Stromal cell of bone marrow (primary cell): ENCODE measurements around the gene KIF24.
"Not testable (repeated sequence)": the region's sequence is repeated elsewhere in the genome, so short reads cannot be mapped to it uniquely, and the experiment has no call there.

Experiments used
- DNase-seq: peaks from one replicate; pipeline ENCODE4 v3.0.0-alpha.2; 2012; ENCODE audit warnings: low read depth

KIF24 gene

DNA sequence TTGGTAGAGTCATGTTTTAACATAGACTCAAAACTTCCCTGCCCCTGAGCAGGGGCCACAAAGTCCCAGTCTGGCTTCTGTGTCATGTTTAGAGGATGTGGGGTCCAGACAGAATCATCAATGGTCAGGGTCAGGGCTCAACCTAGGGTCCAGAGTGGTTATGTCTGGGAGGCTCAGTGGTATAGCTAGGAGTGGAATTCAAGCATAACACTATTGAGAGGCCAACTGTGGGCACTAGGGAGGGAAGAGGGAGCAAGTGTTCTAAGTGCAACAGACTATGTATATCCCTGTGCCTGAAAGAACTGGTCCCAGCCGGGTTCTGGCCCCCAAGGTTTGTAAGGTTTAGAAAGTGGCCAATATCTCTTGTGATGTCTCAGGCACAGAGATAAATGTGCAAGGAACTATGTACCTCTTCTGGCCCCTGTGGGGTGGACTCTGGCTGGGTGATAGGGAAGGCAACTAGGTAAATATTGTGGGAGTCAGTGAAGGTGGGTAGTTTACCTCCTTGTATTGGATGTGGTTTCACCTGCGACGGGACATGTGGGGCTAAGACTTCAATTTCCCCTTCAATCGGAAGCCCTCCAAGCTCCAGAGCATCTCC is 33.6 kb upstream of the KIF24 start:
- DNase-seq, result no peak

- not testable (repeated sequence) for DNase-seq
These were observed 23.9 kb upstream of the KIF24 start for GRCh38 chr9:34352957-34353356.

- DNase-seq, result not testable (repeated sequence)
These were observed 23.1 kb upstream of the KIF24 start for GRCh38 chr9:34352122-34352652.

GRCh38 chr9:34349324-34349723 is 20.3 kb upstream of the KIF24 start:
- no peak for DNase-seq

DNA sequence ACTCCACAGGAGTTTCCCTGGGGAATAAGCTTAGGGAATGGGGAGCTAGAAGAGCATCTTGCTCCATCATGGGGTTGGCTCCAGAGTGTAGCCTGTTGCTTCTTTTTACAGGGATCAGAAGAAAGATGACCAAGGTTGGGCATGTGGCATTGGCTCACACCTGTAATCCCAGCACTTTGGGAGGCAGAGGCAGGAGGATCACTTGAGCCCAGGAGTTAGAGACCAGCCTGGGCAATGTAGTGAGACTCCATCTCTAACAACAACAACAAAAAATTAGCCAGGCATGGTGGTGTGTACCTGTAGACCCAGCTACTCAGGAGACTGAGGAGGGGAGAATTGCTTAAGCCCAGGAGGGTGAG is 18.7 kb upstream of the KIF24 start:
- DNase-seq, result no peak

- no peak for DNase-seq
These were observed 18.1 kb upstream of the KIF24 start for GRCh38 chr9:34346873-34347799.

GRCh38 chr9:34343605-34344004 is 14.5 kb upstream of the KIF24 start:
- DNase-seq, result no peak

DNA sequence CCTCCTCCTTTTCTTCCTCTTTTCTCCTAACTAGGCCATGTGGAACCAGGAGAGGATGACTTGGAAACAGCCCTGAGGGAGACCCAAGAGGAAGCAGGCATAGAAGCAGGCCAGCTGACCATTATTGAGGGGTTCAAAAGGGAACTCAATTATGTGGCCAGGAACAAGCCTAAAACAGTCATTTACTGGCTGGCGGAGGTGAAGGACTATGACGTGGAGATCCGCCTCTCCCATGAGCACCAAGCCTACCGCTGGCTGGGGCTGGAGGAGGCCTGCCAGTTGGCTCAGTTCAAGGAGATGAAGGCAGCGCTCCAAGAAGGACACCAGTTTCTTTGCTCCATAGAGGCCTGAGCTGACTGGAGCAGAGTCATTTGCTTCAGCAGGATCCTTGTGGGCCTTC is 14.0 kb upstream of the KIF24 start:
- DNase-seq, result no peak

- DNase-seq, result no peak
These were observed 12.7 kb upstream of the KIF24 start for GRCh38 chr9:34341659-34342295.

- DNase-seq, result no peak
These were observed 9.8 kb upstream of the KIF24 start for GRCh38 chr9:34338665-34339385.

GRCh38 chr9:34338079-34338478 is 9.0 kb upstream of the KIF24 start:
- DNase-seq, result not testable (repeated sequence)

DNA sequence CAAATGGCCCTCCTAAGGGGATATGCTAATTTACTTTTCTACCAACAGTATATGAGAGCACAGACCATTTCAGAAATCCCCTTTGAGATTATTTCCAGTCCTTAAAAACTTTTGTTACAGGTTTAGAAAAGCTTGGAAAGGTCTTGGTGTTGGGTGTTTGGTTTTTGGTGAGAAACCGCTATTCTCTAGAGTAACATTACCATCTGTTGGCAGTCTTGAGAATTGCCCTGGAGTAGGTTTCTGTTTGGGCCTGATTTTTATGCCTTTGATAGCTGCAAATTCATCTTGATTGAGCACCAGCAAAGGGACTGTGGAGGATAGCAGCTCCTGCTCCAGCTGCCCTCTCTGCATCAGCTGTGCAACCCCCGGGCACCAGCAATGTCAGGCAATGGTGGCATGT is 8.3 kb upstream of the KIF24 start:
- no peak for DNase-seq

- no peak for DNase-seq
These were observed 6.3 kb upstream of the KIF24 start for GRCh38 chr9:34335376-34335775.

- DNase-seq, result no peak
These were observed 5.8 kb upstream of the KIF24 start for GRCh38 chr9:34334916-34335315.

- DNase-seq, result no peak
These were observed 5.3 kb upstream of the KIF24 start for GRCh38 chr9:34334337-34334824.

DNA sequence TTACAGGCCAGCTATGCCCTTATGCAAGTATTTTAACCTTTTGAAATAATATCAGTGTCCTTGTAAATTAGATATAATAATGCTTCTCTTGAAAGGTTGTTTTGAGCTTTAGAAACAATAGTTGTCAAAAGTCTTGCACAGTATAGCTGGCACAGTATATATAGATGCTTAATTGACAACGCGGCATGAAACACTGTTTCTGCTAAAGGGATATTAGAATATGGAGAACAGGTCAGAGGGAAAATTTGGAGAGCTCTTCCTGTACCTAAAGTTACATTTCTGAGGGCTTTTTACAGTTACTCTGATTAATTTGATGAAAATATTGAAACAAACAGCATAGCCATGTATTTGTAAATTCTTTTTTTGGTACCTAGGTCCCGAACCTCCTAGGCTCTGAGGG is 4.8 kb upstream of the KIF24 start:
- no peak for DNase-seq

DNA sequence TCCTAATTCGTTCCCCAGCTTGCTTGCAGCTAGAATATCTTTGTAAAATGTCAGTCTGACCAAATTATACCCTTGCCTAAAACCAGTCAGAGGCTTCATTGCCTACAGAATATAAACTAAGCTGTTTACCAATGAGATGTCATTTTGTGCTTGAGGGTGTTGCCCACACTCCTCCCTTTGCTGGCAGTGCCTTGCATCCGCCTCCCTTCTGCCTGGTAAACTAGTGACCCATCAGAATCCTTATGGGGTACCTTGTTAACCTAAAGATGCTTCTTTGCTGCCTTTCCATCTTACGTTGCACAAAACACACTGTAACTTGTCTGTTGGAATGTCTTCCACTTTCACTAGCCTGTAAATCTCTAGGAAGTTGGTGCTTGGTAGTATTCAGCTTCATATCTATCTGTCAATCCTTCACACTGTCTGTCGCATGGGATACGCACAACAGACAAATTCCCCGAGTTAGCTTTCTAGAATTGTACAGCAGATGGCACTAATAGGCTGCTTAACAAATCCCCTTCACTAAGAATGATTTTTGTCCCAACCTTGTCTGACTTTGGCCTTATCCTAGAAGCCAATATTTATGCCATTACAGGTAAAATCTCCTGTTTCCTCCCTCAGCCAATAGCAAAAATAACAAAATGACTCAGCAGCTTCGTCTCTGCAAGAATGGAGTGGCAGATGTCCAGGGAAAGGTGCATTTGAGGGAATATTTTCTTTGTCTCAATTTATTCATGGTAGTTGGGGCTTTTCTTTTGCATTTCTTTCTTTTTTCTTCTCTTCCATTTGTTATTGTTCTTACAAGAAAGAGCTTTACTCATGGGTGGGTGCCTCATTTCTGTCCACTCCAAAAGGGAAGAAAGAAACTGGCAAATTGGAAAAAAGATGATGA is 3.3 kb upstream of the KIF24 start:
- no peak for DNase-seq

- DNase-seq, result no peak
These were observed 2.1 kb upstream of the KIF24 start for GRCh38 chr9:34331196-34331595.

DNA sequence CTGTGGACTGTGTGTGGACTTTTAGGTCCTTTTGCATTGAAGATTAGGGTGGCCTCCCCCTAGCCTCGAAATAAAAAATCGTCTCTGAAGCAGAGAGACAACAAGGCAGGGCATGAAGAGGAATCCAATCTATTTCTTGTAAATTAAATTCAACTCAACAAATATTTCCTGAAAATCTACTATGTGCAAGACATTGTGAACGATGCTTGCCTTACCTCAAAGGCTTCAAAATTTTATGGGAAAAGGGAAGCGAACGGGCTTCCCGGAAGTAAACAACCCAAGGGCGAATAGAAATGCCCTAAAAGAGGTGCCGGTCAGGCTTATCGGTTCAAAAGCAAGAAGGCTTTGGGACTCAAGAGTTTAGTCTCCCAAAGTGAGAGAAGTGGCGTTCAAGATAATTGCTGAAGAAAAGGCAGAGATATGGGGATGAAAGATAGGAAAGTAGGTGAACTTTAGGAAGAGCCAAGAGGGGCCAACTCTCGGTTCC is 525 bp downstream of the KIF24 start:
- no peak for DNase-seq

GRCh38 chr9:34326690-34327089 is 2.4 kb downstream of the KIF24 start:
- DNase-seq, result no peak
